Activated CD8-positive, alpha-beta memory T cell treated with anti-CD3 and anti-CD28 coated beads for 4 hours (primary cell): ENCODE data around the gene RETN.

Experiments
- DNase-seq, 2 donors: peaks; one replicate each; pipeline ENCODE4 v3.0.0-alpha.2; 2020; ENCODE audit warnings: low read depth in 2 of 2

Gene RETN

DNA sequence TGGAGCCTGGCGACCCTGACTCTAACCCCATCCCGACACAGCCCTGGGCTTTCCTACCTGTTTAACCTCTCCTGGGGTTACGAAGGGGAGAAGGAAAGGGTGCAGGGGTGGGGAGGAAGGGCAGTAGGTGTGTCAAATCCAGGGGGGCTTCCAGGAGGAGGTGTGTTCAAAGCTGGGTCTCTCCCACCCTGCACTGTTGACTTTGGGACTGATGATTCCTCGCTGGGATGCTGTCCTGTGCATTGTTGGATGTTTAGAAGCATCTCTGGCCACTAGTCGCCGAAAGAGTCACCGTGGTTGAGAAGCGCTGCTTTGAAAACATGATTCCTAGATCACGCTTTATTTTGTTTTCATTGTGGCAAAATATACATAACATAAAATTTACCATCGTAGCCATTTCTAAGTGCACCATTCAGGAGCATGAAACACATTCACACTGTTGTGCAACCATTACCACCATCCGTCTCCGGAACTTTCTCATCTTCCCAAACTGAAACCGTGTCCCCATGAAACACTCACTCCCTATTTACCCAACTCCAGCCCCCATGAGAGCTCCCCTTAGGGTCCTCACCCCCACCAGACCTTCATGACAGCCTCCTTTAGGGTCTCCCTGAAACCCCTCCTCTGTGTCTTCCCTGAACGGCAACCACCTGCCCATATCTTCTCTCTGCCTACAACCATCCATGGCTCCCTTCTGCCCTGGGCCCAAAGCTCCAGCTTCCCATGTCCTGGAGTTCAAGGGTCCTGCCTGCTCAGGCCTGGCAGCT lies 37.5 kb downstream of the RETN start:
- no peak for DNase-seq

DNA sequence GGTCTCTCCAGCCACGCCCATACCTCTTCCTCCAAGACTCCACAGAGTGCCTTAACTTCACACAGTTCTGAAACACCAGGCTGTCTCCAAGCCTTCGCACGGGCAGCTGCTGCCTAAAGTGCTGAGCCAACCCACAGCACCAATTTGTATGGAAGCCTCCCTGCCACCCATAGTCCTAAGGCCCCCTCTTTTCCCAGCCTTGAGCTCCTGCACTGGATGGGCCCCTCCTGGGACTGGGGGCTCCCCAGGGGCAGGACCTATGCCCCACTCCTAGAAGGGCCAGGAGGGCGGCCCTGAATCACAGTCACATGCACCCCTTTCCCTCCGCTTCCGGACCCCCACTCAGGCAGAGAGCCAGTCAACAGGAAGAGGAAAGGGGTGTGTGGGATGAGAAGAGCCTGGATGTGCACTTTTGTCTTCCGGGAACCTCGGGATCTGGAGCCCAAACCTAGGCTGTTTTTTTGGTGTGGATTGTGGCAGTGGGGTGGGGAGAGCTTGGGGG lies 38.2 kb downstream of the RETN start:
- no peak for DNase-seq

DNA sequence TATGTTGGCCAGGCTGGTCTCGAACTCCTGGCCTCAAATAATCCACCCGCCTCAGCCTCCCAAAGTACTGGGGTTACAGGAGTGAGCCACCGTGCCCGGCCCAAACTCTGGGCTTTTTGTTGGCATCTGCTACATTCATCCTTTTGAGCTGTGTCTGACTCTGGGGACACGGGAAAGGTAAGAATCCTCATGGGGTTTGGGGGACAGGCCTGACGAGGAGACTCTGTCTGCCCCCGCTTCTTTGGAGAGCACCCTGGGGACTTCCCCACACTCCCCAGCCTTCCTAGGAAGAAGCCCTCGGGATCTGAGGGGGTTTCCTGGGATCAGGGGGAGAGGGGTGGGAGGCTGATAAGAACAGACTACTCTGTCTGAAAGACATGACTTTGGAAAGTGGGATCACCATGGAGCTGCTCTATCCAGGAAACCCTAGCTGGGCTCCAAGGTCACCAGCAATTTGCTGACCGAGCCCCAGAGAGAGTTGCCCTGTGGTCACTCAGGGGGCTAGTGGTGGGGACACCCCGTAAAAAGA lies 41.1 kb downstream of the RETN start:
- no peak for DNase-seq

DNA sequence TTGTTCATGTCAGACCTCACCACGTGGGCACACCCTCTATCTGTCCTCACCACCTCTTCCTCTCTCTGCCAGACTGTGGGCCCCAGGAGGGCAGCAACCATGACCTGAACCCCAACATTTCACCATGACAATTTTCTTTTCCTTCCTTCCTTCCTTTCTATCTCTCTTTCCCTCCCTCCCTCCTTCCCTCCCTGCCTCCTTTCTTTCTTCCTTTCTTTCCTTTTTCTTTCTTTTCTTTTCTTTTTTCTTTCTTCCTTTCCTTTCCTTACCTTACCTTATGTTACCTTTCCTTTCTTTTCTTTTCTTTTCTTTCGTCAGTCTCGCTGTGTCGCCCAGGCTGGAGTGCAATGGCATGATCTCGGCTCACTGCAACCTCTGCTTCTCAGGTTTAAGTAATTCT lies 41.8 kb downstream of the RETN start:
- DNase-seq, result no peak

DNA sequence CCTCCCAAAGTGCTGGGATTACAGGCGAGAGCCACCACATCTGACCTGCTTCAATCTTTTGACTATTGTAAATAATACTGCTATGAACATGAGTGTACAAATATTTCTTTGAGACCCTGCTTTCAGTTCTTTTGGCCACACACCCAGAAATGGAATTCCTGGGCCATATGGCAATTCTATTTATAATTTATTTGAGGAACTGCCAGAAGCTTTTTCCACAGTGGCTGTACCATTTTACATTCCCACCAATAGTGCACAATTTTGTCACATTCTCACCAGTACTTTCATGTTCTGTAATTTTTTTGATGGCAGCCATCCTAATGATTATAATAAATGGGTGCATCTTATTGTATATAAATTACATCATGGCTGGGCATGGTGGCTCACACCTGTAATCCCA lies 46.8 kb downstream of the RETN start:
- DNase-seq, result no peak

DNA sequence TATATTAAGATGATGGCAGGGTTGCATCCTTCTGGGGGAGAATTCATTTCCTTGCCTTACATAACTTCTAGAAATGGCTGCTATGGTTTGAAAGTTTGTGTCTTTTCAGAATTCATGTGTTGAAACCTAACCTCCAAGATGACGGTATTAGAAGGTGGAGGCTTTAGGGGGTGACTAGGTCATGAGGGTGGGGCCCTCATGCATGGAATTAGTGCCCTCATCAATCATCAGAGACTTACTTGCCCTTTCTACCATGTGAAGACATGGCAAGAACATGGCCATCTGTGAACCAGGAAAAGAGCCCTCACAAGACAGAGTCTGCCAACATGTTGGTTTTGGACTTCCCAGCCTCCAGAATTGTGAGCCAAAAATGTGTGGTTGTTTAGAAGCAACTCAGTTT lies 47.9 kb downstream of the RETN start:
- DNase-seq, result no peak

DNA sequence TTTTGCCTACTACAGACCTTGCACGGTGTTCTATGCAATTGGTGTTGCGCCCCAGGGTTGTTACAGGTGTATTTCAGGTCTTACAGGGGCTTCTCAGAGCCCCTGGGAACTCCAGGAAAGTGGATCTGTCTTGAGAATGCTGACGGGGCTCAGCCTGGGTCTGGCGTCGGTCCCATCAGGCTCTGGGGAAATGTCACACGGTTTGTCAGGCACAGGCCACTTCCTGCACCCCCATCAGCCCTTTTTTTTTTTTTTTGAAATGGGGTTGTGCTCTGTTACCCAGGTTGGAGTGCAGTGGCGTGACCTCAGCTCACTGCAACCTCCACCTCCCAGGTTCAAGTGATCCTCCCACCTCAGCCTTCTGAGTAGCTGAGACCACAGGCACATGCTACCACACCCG lies 49.8 kb downstream of the RETN start:
- DNase-seq, result no peak
